BLaER1 treated with 17β-estradiol and CSF1 and Interleukin-3, amounts not matched to agents 10 nM and 100 nM (cell line): ENCODE results near the gene CGB7.
A peak's percentile ranks its signal among the peaks of the same experiment; 100 is the strongest.
"Not testable (repeated sequence)": the region's sequence is repeated elsewhere in the genome, so short reads cannot be mapped to it uniquely, and the experiment has no call there.

Experiments
- H3K27ac ChIP-seq, 11 experiments: shearing (Covaris generic); formaldehyde crosslinking; 2 replicates each; pipeline ENCODE4 v1.8.1; 2022
- H3K27me3 ChIP-seq, 11 experiments: shearing (Covaris generic); formaldehyde crosslinking; 2 replicates each; pipeline ENCODE4 v1.8.1; 2022
- H3K36me3 ChIP-seq, 11 experiments: shearing (Covaris generic); formaldehyde crosslinking; 2 replicates each; pipeline ENCODE4 v1.8.1; 2022
- H3K4me1 ChIP-seq, 10 experiments: shearing (Covaris generic); formaldehyde crosslinking; 2 replicates each; pipeline ENCODE4 v1.8.1; 2022
- H3K4me2 ChIP-seq, 11 experiments: shearing (Covaris generic); formaldehyde crosslinking; 2 replicates each; pipeline ENCODE4 v1.8.1; 2022
- H3K4me3 ChIP-seq, 10 experiments: shearing (Covaris generic); formaldehyde crosslinking; 2 replicates each; pipeline ENCODE4 v1.8.1; 2022
- H3K9ac ChIP-seq, 11 experiments: shearing (Covaris generic); formaldehyde crosslinking; 2 replicates each; pipeline ENCODE4 v1.8.1; 2022
- H3K9me3 ChIP-seq, 11 experiments: shearing (Covaris generic); formaldehyde crosslinking; replicated peaks in 1 of 11; 2 replicates each; pipeline ENCODE4 v1.8.1; 2022
- H4K20me1 ChIP-seq, 11 experiments: shearing (Covaris generic); formaldehyde crosslinking; 2 replicates each; pipeline ENCODE4 v1.8.1; 2022
- Cebpa-rat ChIP-seq, 11 experiments: shearing (Covaris generic); IDR thresholded peaks; 2 replicates each; pipeline ENCODE4 v1.8.1; 2022

Gene CGB7

DNA sequence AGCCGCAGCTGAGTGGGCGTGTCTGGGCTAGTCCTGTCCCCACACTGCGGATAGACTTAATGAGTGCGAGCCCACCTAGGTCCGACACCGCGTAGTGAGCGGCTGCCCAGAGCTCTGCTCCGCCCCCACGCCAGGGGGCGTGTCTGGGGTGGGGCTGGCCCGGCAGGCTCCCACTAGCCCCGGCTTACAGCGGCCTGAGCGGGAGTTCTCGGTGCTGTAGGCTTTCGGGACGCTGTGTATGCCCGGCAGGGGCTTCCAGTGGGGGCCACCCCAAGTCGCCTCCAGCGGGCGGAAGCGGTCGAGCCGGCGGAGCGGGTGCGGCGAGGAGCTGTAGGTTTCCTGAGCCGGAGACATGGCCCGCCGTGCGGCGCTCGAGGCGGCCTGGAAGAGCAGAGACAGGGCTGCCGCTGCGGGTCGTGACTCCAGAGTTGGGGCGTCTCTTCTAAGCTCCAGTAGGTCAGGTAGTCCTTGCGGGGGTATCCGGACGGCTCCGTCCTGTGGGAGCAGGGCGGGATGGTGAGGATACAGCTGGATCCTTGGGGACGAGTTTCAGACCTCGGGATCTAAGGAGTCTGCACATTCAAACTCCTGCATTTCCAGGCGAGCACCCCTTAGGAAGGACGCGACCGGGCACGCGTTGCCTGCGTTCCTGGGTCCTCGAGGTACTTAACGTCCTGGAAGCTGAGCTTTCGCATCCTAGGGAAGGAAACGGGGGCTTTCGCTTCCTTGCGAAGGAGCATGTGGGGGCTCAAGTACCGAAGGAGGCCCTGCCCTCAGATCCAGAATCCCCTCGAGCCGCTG, 1.2 kb downstream of the CGB7 start:
- no peaks in the 10 kb centered on the region for H3K9me3 ChIP-seq
- no peaks in the 10 kb centered on the region for H3K36me3 ChIP-seq
- H3K9ac ChIP-seq = peak overlapping the region in 7 of 11 experiments; percentile 5 to 57 (median 46); a peak in 8 of 22 replicates
- peaks cover 0 to 32% (median 0%) of the 10 kb centered on the region in 11 experiments; a peak in 6 of 22 replicates for H4K20me1 ChIP-seq
- H3K4me3 ChIP-seq = peak overlapping the region; percentile 33 to 63 (median 50); a peak in 18 of 20 replicates
- peaks cover 61 to 66% (median 65%) of the 10 kb centered on the region in 11 experiments for H3K27me3 ChIP-seq
- no peak overlapping the region for H3K27ac ChIP-seq
- peak overlapping the region; percentile 63 to 88 (median 82) for H3K4me2 ChIP-seq
- H3K4me1 ChIP-seq = peaks cover 19 to 33% (median 27%) of the 10 kb centered on the region in 10 experiments
- TF ChIP-seq Cebpa-rat (IDR thresholded peaks at IDR 0.05) = no peak

DNA sequence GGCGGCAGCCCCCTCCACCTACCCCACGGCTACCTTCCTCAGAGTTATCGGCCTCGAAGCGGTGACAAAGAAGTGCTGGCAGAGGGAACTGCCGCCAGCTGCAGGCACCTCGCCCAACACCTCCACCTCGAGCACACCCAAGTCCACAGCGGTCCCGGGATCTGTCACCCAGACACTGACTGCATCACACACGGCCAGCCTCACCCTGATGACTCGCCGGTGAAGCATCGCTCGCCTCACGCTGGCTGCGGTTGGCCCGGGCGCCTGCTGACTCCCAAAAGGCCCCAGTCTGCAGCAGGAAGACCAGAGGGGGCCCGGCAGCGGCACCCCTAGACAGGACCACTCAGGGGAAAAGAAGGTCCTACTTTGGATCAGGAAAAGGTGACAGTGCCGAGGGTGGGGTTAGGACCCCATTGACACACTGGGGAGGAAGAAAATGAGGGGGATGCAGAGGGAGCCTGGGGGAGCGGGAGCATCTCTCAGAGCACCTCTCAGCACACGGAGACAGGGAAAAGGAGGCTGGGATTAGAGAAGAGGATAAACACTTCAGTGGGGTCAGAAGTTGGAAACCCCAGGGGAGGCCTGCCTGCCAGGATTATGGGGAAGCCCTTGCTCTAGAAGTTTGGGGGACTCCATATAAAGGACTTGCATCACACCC, 7.0 kb downstream of the CGB7 start:
- not testable (repeated sequence) for H3K9ac ChIP-seq, H4K20me1 ChIP-seq, H3K4me1 ChIP-seq, H3K27ac ChIP-seq, H3K4me2 ChIP-seq, H3K4me3 ChIP-seq, H3K9me3 ChIP-seq, H3K36me3 ChIP-seq
- peaks cover 3 to 12% (median 7%) of the 10 kb centered on the region in 11 experiments for H3K27me3 ChIP-seq

- H3K9ac ChIP-seq, H3K4me1 ChIP-seq, H3K9me3 ChIP-seq, H3K36me3 ChIP-seq, H4K20me1 ChIP-seq, H3K4me2 ChIP-seq, H3K27me3 ChIP-seq, H3K27ac ChIP-seq, H3K4me3 ChIP-seq: not testable (repeated sequence)
Observed at GRCh38 chr19:49049834-49050233, 7.7 kb downstream of the CGB7 start.

DNA sequence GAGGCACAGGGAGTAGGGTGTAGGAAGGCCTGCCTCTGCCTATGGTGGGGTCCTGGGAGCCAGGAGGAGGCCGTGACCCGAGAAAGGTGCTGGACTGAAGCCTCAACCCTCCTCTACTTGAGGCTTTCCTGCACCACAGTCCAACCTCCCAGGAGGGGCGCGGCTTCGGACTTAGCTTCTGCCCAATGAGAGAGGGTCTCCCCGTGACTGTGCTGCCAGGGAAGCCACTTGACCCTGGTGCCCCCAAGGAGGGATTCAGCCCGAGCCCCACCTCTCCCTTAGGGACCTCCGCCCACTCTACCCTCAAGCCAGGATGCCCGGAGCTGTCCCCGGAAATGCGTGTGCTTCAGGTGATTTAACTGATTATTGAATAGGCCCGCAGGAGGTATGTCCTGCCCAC, 8.5 kb downstream of the CGB7 start, which contains the start of gene CGB8:
TSS of gene CGB8 (minus strand) at position 101 of the 400 bp plus-strand sequence. CDS start 372 bp downstream, outside the sequence.
- H3K36me3 ChIP-seq, H3K27me3 ChIP-seq, H4K20me1 ChIP-seq, H3K27ac ChIP-seq, H3K4me3 ChIP-seq, H3K4me2 ChIP-seq, H3K9me3 ChIP-seq, H3K9ac ChIP-seq, H3K4me1 ChIP-seq: not testable (repeated sequence)

GRCh38 chr19:49043548-49043947, 14.0 kb downstream of the CGB7 start, which contains the start of gene CGB5:
TSS of gene CGB5 (plus strand) at chr19:49043848. CDS start at chr19:49044210, 362 bp downstream.
- H3K9ac ChIP-seq, H3K4me3 ChIP-seq, H3K36me3 ChIP-seq, H3K9me3 ChIP-seq, H3K4me2 ChIP-seq, H4K20me1 ChIP-seq, H3K27me3 ChIP-seq, H3K27ac ChIP-seq: not testable (repeated sequence)
- H3K4me1 ChIP-seq = peaks cover 0 to 12% (median 0%) of the 10 kb centered on the region in 10 experiments; a peak in 7 of 20 replicates

- H3K9ac ChIP-seq, H3K4me2 ChIP-seq: not testable (repeated sequence)
Observed at GRCh38 chr19:49042666-49043065, 14.9 kb downstream of the CGB7 start.

GRCh38 chr19:49042177-49042576, 15.4 kb downstream of the CGB7 start:
- Histone ChIP-seq H4K20me1 (no peaks in the 10 kb centered on the region), H3K9me3 (no peaks in the 10 kb centered on the region), H3K27me3 (no peaks in the 10 kb centered on the region), H3K36me3 (no peaks in the 10 kb centered on the region), H3K4me2 (no peak overlapping the region), H3K9ac (no peak overlapping the region), H3K27ac (no peak overlapping the region), H3K4me3 (no peak overlapping the region), H3K4me1 (peaks cover 0 to 13% (median 0%) of the 10 kb centered on the region in 10 experiments; a peak in 7 of 20 replicates)
- TF ChIP-seq Cebpa-rat (IDR thresholded peaks at IDR 0.05) = no peak

More at GRCh38 chr19:49042666-49043065, 14.9 kb downstream of the CGB7 start:
- H3K36me3 ChIP-seq, H3K27me3 ChIP-seq, H3K9me3 ChIP-seq, H3K27ac ChIP-seq, H4K20me1 ChIP-seq, H3K4me3 ChIP-seq: not testable (repeated sequence)
- peaks cover 0 to 13% (median 0%) of the 10 kb centered on the region in 10 experiments; a peak in 7 of 20 replicates for H3K4me1 ChIP-seq

DNA sequence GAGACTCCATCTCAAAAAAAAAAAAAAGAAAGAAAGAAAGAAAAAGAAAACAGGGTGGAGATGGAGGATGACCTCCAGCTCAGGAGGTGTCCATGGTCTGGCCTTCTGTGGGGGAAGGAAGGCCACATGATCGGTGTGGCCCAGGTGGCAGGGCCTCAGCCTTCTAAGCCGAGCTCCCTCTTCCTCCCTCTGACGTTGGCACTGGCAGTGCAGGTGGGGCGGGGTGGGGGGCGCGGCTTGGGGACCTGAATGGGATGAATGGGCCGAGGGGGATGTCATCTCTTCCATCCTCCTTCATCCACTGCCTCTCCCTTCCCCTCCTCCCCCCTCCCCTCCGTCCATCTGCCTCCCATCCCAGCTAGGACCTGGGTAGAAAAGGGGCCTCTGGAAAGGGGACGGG, 17.8 kb downstream of the CGB7 start:
- peak overlapping the region in 5 of 11 experiments; percentile 3 to 26 (median 10); a peak in 3 of 22 replicates for H3K4me2 ChIP-seq
- H3K9ac ChIP-seq, H3K27me3 ChIP-seq, H3K27ac ChIP-seq, H3K9me3 ChIP-seq, H3K4me3 ChIP-seq, H3K36me3 ChIP-seq, H4K20me1 ChIP-seq: not testable (repeated sequence)
- H3K4me1 ChIP-seq = peaks cover 0 to 13% (median 0%) of the 10 kb centered on the region in 10 experiments; a peak in 7 of 20 replicates

DNA sequence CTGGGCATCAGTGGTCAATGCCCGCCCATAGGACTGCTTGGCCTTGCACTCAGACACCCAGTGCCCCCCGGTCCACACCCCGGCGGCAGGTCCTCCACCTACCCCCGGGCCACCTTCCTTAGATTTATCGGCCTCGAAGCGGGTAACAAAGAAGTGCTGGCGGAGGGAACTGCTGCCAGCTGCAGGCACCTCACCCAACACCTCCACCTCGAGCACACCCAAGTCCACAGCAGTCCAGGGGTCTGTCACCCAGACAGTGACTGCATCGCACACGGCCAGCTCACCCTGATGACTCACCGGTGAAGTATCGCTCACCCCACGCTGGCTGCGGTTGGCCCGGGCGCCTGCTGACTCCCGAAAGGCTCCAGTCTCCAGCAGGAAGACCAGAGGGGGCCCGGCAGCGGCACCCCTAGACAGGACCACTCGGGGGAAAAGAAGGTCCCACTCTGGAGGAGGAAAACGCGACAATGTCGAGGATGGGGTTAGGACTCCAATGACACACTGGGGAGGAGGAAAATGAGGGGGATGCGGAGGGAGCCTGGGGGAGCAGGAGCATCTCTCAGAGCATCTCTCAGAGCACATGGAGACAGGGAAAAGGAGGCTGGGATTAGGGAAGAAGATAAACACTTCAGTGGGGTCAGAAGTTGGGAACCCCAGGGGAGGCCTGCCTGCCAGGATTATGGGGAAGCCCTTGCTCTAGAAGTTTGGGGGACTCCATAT, 18.8 kb downstream of the CGB7 start:
- Histone ChIP-seq H3K4me1 (peaks cover 0 to 13% (median 0%) of the 10 kb centered on the region in 10 experiments; a peak in 7 of 20 replicates), H3K4me2 (peak overlapping the region in 3 of 11 experiments; percentile 3 to 26 (median 18); a peak in 2 of 22 replicates)
- H3K9me3 ChIP-seq, H3K9ac ChIP-seq, H3K4me3 ChIP-seq, H4K20me1 ChIP-seq, H3K36me3 ChIP-seq, H3K27me3 ChIP-seq, H3K27ac ChIP-seq: not testable (repeated sequence)

DNA sequence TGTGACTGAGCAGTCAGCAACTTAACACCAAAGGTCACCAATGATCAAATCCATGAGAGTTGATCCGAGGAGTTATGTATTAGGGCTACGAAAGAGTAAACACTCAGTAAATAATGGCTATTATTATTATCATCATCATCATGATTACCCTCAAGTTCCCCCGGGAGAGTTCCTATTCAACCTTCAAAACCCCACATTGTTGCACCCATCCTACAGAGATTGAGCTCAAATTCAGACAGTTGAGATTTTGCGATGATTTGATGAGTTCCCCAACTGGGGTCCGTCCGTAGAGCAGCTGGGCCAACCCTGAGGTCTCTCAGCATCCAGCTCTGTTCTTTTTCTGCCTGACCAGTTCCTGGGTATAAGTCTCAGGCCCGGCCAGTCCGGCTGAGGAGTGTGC, 19.4 kb downstream of the CGB7 start:
- not testable (repeated sequence) for H3K9me3 ChIP-seq, H4K20me1 ChIP-seq, H3K36me3 ChIP-seq, H3K27me3 ChIP-seq, H3K4me2 ChIP-seq, H3K4me3 ChIP-seq, H3K9ac ChIP-seq, H3K27ac ChIP-seq
- H3K4me1 ChIP-seq = peaks cover 0 to 13% (median 0%) of the 10 kb centered on the region in 10 experiments; a peak in 7 of 20 replicates

GRCh38 chr19:49036815-49037214, 20.7 kb downstream of the CGB7 start, which contains the start of gene CGB1:
TSS of gene CGB1 (minus strand) at chr19:49036895. CDS start at chr19:49036711, 184 bp downstream.
- H3K4me1 ChIP-seq = peaks cover 0 to 13% (median 0%) of the 10 kb centered on the region in 10 experiments; a peak in 7 of 20 replicates
- H3K36me3 ChIP-seq = not testable (repeated sequence)

GRCh38 chr19:49031642-49032301, 25.8 kb downstream of the CGB7 start, which contains the start of gene CGB2:
TSS of gene CGB2 (plus strand) at chr19:49031890. CDS start at chr19:49032096, 206 bp downstream.
- not testable (repeated sequence) for H3K4me3 ChIP-seq

More at GRCh38 chr19:49036815-49037214, 20.7 kb downstream of the CGB7 start, which contains the start of gene CGB1:
- H3K4me2 ChIP-seq, H3K27me3 ChIP-seq, H4K20me1 ChIP-seq, H3K4me3 ChIP-seq, H3K9ac ChIP-seq, H3K9me3 ChIP-seq, H3K27ac ChIP-seq: not testable (repeated sequence)

More at GRCh38 chr19:49031642-49032301, 25.8 kb downstream of the CGB7 start, which contains the start of gene CGB2:
- not testable (repeated sequence) for H3K4me2 ChIP-seq, H3K9me3 ChIP-seq, H3K9ac ChIP-seq, H3K27ac ChIP-seq, H3K27me3 ChIP-seq, H3K4me1 ChIP-seq, H4K20me1 ChIP-seq, H3K36me3 ChIP-seq
